Erythroblast (primary cell): ENCODE data around the gene FUT3.

Source experiments
- DNase-seq, 2 experiments: peaks; one replicate each; lab custom pipeline; 2025; lab: John Stamatoyannopoulos, UW
- GATA1 ChIP-seq: IDR thresholded peaks from 2 replicates; pipeline ENCODE4 v1.6.1; 2011; ENCODE audit warnings: low read depth, mild to moderate bottlenecking, control low read depth, low read length, moderate library complexity
- POLR2A ChIP-seq: IDR thresholded peaks from 2 replicates; pipeline ENCODE4 v1.6.1; 2011; ENCODE audit warnings: mild to moderate bottlenecking, low read length

The FUT3 gene

GRCh38 chr19:5800361-5801270 lies 50.6 kb downstream of the FUT3 start:
- TF ChIP-seq POLR2A: no peak
- no peak for TF ChIP-seq GATA1
- DNase-seq: no peak

GRCh38 chr19:5799247-5800241 lies 51.7 kb downstream of the FUT3 start:
- TF ChIP-seq POLR2A (no peak), GATA1 (peak; percentile 96)
- DNase-seq: peak; percentile 95 to 97

GRCh38 chr19:5798244-5798643 lies 53.0 kb downstream of the FUT3 start:
- DNase-seq: no peak
- TF ChIP-seq POLR2A (no peak), GATA1 (no peak)

GRCh38 chr19:5795382-5795919 lies 55.8 kb downstream of the FUT3 start:
- no peak for DNase-seq

GRCh38 chr19:5793188-5793587 lies 58.1 kb downstream of the FUT3 start:
- no peak for DNase-seq
- TF ChIP-seq GATA1 (no peak), POLR2A (no peak)

More at GRCh38 chr19:5795382-5795919, 55.8 kb downstream of the FUT3 start:
- TF ChIP-seq POLR2A (no peak), GATA1 (no peak)
